ENCODE measurements around the gene NAA80. TPM values are rescaled to one million over a fixed set of nuclear protein-coding genes. Genes with fewer than 3 reads are reported as not detected.

NAA80 gene
- total and polyA plus RNA-seq, 2 of the 13 experiments (the other 11 are each of a cell fraction or from before 2014, with no cell fraction given), result 3.4 to 8.7 TPM

- no peak for TF ChIP-seq TBP (CRISPR knock-in tag; IDR thresholded peaks at IDR 0.05)
- no peak for TF ChIP-seq HNF1B (CRISPR knock-in tag; IDR thresholded peaks at IDR 0.05)
- no peak for TF ChIP-seq SATB2 (CRISPR knock-in tag; IDR thresholded peaks at IDR 0.05)
These were observed 35.5 kb downstream of the NAA80 start (continued) for GRCh38 chr3:50263478-50264382.

- intact Hi-C loops (cut with micrococcal nuclease; ENCODE audit: unreplicated experiment), result loop anchor here (5.0 kb wide), 1 partner anchor 40 kb away; the partner anchor contains the start of gene HYAL1
- no peak for DNase-seq (ENCODE audit: low spot score)
- no TSS peak for BruUV-seq (replicated peaks)
- no peaks in the 10 kb centered on the region for H4K20me1 ChIP-seq (ENCODE audit: insufficient read depth, low read length)
- no peaks in the 10 kb centered on the region for H3K9me3 ChIP-seq (ENCODE audit: low read length)
- 82% methylated on average over 7 of the region's 7 CpGs for WGBS (ENCODE audit: low lambda C conversion rate)
- ATAC-seq, result no peak
- TF ChIP-seq POLR2G (IDR thresholded peaks at IDR 0.05; ENCODE audit: low read depth, low read length) (no peak), HOXA5 (CRISPR knock-in tag; IDR thresholded peaks at IDR 0.05) (no peak), E2F1 (CRISPR knock-in tag; IDR thresholded peaks at IDR 0.05) (no peak), ZFX (CRISPR knock-in tag; IDR thresholded peaks at IDR 0.05; ENCODE audit: low read depth) (peak; percentile 7; the same call in 1 of the 2 replicates), MXI1 (IDR thresholded peaks at IDR 0.05; ENCODE audit: borderline replicate concordance, low read depth, low read length) (no peak), ZNF891 (CRISPR knock-in tag; IDR thresholded peaks at IDR 0.05) (no peak), TMF1 (CRISPR knock-in tag; IDR thresholded peaks at IDR 0.05; ENCODE audit: low read depth) (no peak), POLR2AphosphoS5 (IDR thresholded peaks at IDR 0.05; ENCODE audit: low read depth, low read length) (no peak)
- peaks cover 84% of the 10 kb centered on the region for H3K4me1 ChIP-seq (ENCODE audit: insufficient read depth, low read length)
- CTCF ChIA-PET (ENCODE audit: low intra/inter-chr PET ratio, low total read pairs), result no interaction called here
- peak overlapping the region; percentile 29; the same call in 1 of the 2 replicates for H3K4me2 ChIP-seq (ENCODE audit: low read depth, low read length)
- H3K36me3 ChIP-seq (replicated peaks in 1 of 2; ENCODE audit: control insufficient read depth in 1 of 2, insufficient read depth in 2 of 2, low read length in 2 of 2), result peaks cover 3 to 8% of the 10 kb centered on the region in 2 experiments; a peak in 2 of 5 replicates
- H3K4me3 ChIP-seq (replicated peaks in 1 of 3; ENCODE audit: insufficient read depth in 1 of 3, low read depth in 2 of 3, low read length in 3 of 3), result 0 out of 6 replicates have a peak overlapping the region, but pooled peaks of 1 of the 3 experiments have one; percentile 11
- no peak for FAIRE-seq
- no peaks in the 10 kb centered on the region for H3K27me3 ChIP-seq (ENCODE audit: control insufficient read depth in 1 of 2, insufficient read depth in 2 of 2, low read length in 2 of 2)
- peaks cover 12% of the 10 kb centered on the region for H3K79me2 ChIP-seq (ENCODE audit: insufficient read depth, low read length)
- POLR2A ChIA-PET, result interaction anchor here (0.7 to 8.0 kb wide), 13 partner anchors 8 to 67 kb away, joined by 3 to 155 read pairs (median 16); partner anchors contain the start of genes GNAI2, HYAL1, HYAL2 and HYAL3
- in situ Hi-C loops (cut with HindIII; ENCODE audit: extremely low pct_ligation_motif_present, low pct_unique_long_range_greater_than_20kb), result loop anchor here (5.0 kb wide), 1 partner anchor 60 kb away; the partner anchor contains the start of gene HYAL2
- H2AFZ ChIP-seq (ENCODE audit: low read length), result no peak overlapping the region
- peak overlapping the region; percentile 79 for H3K9ac ChIP-seq (ENCODE audit: insufficient read depth, low read depth, low read length)
- peak overlapping the region; percentile 96 for H3K27ac ChIP-seq (ENCODE audit: extremely low read length, insufficient read depth, low read length)
These were observed 36.4 kb downstream of the NAA80 start for GRCh38 chr3:50262778-50263177.
